Measurements from ENCODE around the gene SFXN4.

GRCh38 chr10:119177708-119178371 is 12.3 kb upstream of the SFXN4 start:
- TF ChIP-seq POLR2A (IDR thresholded peaks at IDR 0.05) (no peak), CTCF (IDR thresholded peaks at IDR 0.05) (no peak)
